Cerebellar cortex (tissue), 1 donor: ENCODE data around the gene SND1.
"Not testable (repeated sequence)": the region's sequence is repeated elsewhere in the genome, so short reads cannot be mapped to it uniquely, and the experiment has no call there.

Experiments used
- DNase-seq: peaks from one replicate; pipeline ENCODE4 v3.0.0-alpha.2; 2015; ENCODE audit warnings: low spot score

The SND1 gene

GRCh38 chr7:127652333-127653248 lies 597 bp downstream of the SND1 start:
- no peak for DNase-seq

DNA sequence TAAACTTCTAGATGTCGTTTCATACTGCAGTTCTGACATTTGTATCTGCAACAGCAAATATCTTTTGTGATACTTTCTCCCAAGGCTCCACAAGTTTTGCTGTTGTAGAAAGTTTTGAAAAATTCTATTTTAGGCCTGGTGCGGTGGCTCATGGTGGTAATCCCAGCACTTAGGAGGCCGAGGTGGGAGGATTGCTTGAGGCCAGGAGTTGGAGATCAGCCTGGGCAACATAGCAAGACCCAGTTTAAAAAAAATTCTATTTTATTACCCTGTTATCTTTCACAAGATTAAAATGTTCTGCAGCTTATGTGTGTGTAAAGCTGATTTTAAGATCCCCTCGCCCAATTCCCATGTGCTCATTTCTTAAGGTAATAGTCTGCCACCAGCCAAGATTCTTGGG lies 1.4 kb downstream of the SND1 start:
- no peak for DNase-seq

- DNase-seq: peak; percentile 7
Measured at GRCh38 chr7:127654404-127655394, 2.7 kb downstream of the SND1 start.

DNA sequence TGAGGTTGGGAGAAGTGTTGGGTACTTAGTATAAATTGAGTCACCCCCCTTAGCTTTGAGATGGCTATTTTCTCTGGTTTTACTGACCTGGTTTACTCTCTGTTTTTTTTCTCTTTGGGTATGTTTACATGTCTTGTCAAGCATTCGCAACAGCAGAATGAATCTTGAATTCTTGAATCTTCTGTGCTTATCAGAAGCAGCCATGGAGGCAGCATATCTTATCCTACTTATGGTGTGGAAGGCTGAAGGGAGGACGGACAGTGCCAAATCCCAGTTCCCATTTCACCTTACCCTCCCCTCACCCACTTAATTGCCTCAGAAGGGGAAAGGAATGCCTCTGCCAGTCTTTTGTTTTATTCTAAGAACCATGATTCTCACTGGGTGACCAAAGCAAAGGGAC lies 3.7 kb downstream of the SND1 start:
- DNase-seq: no peak

- no peak for DNase-seq
Measured at GRCh38 chr7:127657500-127657899, 5.5 kb downstream of the SND1 start.

GRCh38 chr7:127658970-127659630 lies 7.1 kb downstream of the SND1 start:
- no peak for DNase-seq

- no peak for DNase-seq
Measured at GRCh38 chr7:127665922-127666321, 13.9 kb downstream of the SND1 start.

DNA sequence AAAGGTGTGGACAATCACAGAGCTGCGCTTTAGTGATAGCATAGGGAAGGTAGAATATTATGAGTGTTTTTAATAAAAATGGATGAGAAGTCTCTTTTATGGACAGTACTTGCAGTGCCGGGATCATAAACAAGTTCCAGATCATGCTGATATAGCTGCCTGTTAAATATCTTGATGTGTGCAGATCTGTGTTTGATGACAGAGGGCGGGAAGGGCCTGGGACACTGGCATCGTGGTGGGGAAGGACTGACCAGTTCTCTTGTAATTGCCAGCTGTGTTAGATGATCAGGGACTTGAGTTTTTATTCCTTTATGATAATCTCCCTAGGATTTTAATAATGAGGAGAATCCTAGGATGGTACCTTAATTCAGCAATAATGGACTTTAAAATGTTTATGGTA lies 14.6 kb downstream of the SND1 start:
- no peak for DNase-seq

- DNase-seq: no peak
Measured at GRCh38 chr7:127667017-127667670, 15.2 kb downstream of the SND1 start.

- DNase-seq: no peak
Measured at GRCh38 chr7:127667759-127668530, 16.0 kb downstream of the SND1 start.

DNA sequence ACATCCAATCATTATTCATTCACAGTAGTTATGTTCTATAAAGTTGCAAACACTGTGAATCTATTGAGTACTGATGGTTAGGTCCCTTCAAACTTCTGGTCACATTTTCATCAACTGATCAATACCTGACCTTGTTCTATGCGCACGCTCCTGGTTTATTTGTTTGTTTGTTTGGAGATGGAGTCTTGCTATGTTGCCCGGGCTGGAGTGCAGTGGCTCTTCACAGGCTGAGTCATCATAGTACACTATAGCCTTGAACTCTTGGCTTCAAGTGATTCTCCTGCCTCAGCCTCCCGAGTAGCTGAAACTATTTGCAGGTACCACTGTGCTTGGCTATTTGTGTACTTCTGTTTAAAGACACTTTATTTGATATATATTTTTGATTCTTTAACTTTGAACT lies 19.3 kb downstream of the SND1 start:
- DNase-seq: no peak

DNA sequence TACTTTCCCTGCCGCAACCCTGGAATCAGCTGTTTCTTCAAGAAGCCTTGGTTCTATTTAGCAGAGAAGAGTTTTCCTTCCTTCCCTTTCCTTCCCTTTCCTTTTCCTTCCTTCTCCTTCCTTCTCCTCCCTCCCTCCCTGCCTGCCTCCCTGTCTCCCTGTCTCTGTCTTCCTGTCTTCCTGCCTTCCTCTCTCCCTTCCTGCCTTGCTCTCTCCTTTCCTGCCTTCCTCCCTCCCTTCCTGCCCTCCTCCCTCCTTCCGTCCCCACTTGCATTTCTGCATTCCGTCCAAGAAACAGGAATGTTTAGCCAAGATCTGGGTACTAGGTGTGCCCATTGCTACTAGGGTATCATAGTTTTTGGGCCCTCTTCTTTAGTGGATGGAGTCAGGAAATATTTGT lies 21.9 kb downstream of the SND1 start:
- peak; percentile 43 for DNase-seq

DNA sequence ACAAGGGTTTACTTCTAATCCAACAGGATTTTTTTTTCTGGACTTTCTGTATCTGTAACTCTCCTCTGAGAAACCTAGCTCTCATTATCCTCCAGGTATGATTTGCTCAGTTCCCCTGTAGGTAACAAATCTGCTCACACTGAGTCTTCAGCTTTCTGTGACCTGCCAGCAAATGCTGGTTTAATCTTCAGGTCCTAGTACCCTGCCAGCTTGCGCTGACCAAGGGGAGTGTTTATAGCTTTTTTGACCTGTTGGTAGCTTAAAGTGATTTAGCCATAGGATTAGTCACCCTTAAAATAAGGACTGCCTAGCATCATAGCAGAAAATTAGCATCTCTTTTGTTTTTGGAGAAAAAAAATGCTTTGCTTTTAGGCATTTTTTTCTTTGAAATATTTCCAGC lies 22.4 kb downstream of the SND1 start:
- DNase-seq: peak; percentile 63

DNA sequence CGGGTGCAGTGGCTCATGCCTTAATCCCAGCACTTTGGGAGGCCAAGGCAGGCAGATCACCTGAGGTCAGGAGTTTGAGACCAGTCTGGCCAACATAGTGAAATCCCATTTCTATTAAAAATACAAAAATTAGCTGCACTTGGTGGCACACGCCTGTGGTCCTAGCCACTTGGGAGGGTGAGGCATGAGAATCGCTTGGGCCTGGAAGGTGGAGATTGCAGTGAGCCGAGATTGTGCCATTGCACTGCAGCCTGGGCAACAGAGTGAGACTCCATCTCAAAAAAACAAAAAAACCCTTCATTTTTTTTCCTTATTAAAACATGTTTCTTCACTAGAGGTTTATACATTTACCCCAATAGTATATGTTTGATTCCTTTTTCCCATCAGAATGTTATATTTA lies 22.9 kb downstream of the SND1 start:
- not testable (repeated sequence) for DNase-seq

DNA sequence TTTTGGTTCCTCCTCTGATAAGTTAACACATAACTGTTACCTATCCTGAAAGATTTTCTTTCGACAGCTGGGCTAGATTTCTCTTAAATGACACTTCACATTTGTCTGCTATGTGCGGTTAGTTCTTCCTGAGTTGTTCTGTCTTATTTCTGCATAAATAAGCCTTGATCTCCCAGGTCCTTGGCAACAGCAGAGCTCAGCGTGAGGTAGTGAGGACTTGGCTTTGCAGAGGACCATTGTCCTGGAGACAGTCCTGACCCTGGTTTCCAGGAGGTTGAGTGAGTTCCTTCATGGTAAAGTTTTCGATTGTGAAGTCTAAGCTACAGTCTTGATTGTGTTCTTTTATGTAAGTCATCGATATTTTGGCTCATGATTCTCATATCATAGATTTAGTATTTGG lies 23.7 kb downstream of the SND1 start:
- peak; percentile 59 for DNase-seq

- peak; percentile 89 for DNase-seq
Measured at GRCh38 chr7:127677433-127678230, 25.6 kb downstream of the SND1 start.

- peak; percentile 60 for DNase-seq
Measured at GRCh38 chr7:127678337-127678736, 26.3 kb downstream of the SND1 start.

- peak; percentile 16 for DNase-seq
Measured at GRCh38 chr7:127678947-127679346, 27.0 kb downstream of the SND1 start.

DNA sequence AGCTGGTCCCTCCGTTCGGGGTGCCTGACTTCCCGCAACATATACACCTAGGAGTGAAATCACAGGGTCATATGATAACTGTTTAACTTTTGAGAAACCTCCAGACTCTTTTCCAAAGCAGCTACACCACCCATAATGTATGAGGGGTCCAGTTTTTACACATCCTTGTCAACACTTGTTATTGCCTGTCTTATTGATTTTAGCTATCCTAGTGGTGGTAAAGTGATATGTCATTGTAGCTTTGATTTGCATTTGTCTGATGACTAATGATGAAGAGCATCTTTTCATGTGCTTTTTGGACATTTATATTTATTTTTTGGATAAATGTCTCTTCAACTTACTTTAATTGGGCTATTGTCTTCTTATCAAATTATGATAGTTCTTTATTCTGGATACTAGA lies 29.0 kb downstream of the SND1 start:
- DNase-seq: no peak

DNA sequence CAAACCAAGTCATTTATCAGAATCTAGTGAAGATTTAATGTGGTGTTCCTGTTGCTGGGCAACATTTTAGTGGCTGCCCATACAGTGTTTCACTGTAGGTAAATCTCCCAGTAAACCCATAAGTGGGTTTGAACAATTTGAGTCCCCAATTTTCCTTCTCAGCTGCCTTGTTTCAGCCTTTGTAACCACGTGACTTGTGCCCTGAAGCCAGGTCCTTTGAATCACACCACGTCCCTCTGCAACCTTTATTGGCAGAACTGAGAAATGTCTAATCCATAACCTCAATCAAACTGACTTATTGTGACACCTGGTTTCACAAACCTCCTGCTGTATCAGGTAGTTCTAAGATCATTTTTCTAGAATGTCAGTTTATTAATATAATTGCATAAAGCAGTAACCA lies 30.1 kb downstream of the SND1 start:
- DNase-seq: no peak
